Astrocyte of the cerebellum (primary cell): Measurements from ENCODE around the gene RPS6KA5.

ENCODE experiments used
- DNase-seq: peaks from one replicate; pipeline ENCODE4 v3.0.0-alpha.2; 2011; ENCODE audit warnings: low read depth
- H3K4me3 ChIP-seq: 2 replicates; pipeline ENCODE4 v1.5.1; 2011; ENCODE audit warnings: mild to moderate bottlenecking, low read depth, low read length, moderate library complexity
- in situ Hi-C: cut with HindIII; loops from 2 replicates; pipeline ENCODE4 v1.10.0; 2017; ENCODE audit warnings: low sequenced_read_pairs
- TF ChIP-seq, protein P1 (sequence below): IDR thresholded peaks from 2 replicates; pipeline ENCODE4 v1.5.1; 2012; ENCODE audit warnings: low read length, low read depth, moderate library complexity, mild to moderate bottlenecking; ENCODE audit errors: missing control alignments

Gene RPS6KA5

GRCh38 chr14:91047174-91047753 is 13.2 kb downstream of the RPS6KA5 start:
- no peak for DNase-seq
- in situ Hi-C loops, result loop anchor here (25.0 kb wide), 1 partner anchor 240 kb away; no protein-coding TSS in a partner anchor
- no peak overlapping the region for H3K4me3 ChIP-seq
- TF ChIP-seq, protein P1, sequence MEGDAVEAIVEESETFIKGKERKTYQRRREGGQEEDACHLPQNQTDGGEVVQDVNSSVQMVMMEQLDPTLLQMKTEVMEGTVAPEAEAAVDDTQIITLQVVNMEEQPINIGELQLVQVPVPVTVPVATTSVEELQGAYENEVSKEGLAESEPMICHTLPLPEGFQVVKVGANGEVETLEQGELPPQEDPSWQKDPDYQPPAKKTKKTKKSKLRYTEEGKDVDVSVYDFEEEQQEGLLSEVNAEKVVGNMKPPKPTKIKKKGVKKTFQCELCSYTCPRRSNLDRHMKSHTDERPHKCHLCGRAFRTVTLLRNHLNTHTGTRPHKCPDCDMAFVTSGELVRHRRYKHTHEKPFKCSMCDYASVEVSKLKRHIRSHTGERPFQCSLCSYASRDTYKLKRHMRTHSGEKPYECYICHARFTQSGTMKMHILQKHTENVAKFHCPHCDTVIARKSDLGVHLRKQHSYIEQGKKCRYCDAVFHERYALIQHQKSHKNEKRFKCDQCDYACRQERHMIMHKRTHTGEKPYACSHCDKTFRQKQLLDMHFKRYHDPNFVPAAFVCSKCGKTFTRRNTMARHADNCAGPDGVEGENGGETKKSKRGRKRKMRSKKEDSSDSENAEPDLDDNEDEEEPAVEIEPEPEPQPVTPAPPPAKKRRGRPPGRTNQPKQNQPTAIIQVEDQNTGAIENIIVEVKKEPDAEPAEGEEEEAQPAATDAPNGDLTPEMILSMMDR, result no peak

- DNase-seq, result no peak
- no peak overlapping the region for H3K4me3 ChIP-seq
- in situ Hi-C loops, result loop anchor here (25.0 kb wide), 1 partner anchor 241 kb away; no protein-coding TSS in a partner anchor
- TF ChIP-seq, protein P1, result no peak
Measured at GRCh38 chr14:91046488-91047072, 13.9 kb downstream of the RPS6KA5 start.

- in situ Hi-C loops, result loop anchor here (5.0 to 25.0 kb wide), 2 partner anchors 39 to 246 kb away; no protein-coding TSS in a partner anchor
- no peak overlapping the region for H3K4me3 ChIP-seq
- DNase-seq, result peak; percentile 15
- TF ChIP-seq, protein P1, result no peak
Measured at GRCh38 chr14:91041450-91041849, 19.0 kb downstream of the RPS6KA5 start.

DNA sequence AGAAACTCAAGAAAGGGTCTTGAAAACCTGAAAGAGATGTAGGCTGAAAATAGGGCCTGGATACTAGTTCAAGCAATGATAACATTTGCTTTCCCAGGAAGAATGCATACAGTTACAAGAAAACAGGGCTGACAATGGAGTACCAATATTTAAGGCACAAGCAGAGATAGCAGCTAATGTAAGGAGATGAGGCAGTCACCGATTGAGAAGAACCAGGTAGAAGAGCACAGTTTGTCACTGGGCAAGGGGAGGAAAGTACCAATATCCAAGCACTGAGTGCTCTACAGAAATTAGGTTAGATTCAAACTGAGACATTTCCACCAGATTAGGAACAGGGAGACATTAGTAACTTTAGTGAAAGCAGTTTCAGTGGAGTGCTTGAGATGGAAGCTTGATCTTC is 19.9 kb downstream of the RPS6KA5 start:
- in situ Hi-C loops, result loop anchor here (5.0 to 25.0 kb wide), 2 partner anchors 38 to 247 kb away; no protein-coding TSS in a partner anchor
- no peak overlapping the region for H3K4me3 ChIP-seq
- DNase-seq, result no peak
- TF ChIP-seq, protein P1, result no peak

GRCh38 chr14:91038439-91038838 is 22.0 kb downstream of the RPS6KA5 start:
- in situ Hi-C loops, result loop anchor here (5.0 to 25.0 kb wide), 2 partner anchors 71 to 249 kb away; no protein-coding TSS in a partner anchor
- TF ChIP-seq, protein P1, result no peak
- H3K4me3 ChIP-seq, result no peak overlapping the region
- DNase-seq, result no peak

DNA sequence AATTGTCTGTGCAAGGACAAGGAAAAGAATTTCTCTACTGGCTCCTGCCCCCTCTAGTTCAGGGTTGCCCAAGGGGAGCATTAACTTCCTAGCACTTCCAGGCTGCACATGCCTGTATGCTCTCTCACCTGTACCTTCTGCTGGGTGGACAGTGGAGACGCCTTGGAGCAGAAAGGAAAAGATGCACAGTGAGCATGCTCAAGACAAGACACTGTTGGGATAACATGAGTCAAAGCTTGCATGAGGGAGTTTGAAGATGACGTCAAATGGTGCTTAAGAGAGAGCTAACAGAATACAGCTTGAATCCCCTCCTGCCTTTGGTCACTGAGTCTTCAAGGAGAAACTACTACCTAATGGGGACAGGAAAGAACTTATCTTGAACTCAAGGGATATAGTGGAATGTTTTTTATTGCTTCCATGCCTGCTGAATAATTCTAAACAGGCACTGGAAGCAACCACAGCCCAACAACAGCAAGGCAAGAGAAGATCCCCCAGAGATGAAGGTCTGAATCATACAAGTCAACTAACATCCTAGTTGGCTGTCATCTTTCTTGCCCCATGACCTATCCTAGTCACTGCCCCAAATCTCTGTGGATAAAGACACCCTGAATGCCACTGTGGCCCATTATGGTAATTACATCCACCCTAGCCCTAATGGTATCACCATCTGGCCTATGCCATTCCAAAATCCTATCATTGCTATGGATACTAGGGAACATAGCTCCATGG is 23.5 kb downstream of the RPS6KA5 start:
- in situ Hi-C loops, result loop anchor here (5.0 to 25.0 kb wide), 2 partner anchors 70 to 250 kb away; no protein-coding TSS in a partner anchor
- no peak overlapping the region for H3K4me3 ChIP-seq
- no peak for DNase-seq
- TF ChIP-seq, protein P1, result no peak
